SK-MEL-5 (cell line): ENCODE results near the gene FRMD4A. TPM values are rescaled to one million over a fixed set of nuclear protein-coding genes. Genes with fewer than 3 reads are reported as not detected.
"Not testable (repeated sequence)": the region's sequence is repeated elsewhere in the genome, so short reads cannot be mapped to it uniquely, and the experiment has no call there.

ENCODE experiments used
- DNase-seq: peaks from one replicate; pipeline ENCODE4 v3.0.0-alpha.2; 2016; ENCODE audit warnings: low read depth, low spot score
- in situ Hi-C: cut with HindIII; loops from 2 replicates; pipeline ENCODE4 v1.10.0; 2016; ENCODE audit warnings: low sequenced_read_pairs, high pct_unique_total_duplicates, low pct_unique_long_range_greater_than_20kb
- total RNA-seq: library from RNA; depleted of rRNA; stranded (reverse); fragments of >200 nt; shearing (Covaris generic); gene quantifications from 2 replicates; pipeline ENCODE4 v1.2.3, GENCODE V29; 2014

The FRMD4A gene
- total RNA-seq, 1 experiment from 2014 or later, result 9.9 TPM

GRCh38 chr10:13730306-13730652 lies 600.4 kb downstream of the FRMD4A start:
- in situ Hi-C loops, result no loop called here
- no peak for DNase-seq

- DNase-seq, result no peak
- in situ Hi-C loops, result no loop called here
These were observed 601.0 kb downstream of the FRMD4A start for GRCh38 chr10:13729586-13730305.

DNA sequence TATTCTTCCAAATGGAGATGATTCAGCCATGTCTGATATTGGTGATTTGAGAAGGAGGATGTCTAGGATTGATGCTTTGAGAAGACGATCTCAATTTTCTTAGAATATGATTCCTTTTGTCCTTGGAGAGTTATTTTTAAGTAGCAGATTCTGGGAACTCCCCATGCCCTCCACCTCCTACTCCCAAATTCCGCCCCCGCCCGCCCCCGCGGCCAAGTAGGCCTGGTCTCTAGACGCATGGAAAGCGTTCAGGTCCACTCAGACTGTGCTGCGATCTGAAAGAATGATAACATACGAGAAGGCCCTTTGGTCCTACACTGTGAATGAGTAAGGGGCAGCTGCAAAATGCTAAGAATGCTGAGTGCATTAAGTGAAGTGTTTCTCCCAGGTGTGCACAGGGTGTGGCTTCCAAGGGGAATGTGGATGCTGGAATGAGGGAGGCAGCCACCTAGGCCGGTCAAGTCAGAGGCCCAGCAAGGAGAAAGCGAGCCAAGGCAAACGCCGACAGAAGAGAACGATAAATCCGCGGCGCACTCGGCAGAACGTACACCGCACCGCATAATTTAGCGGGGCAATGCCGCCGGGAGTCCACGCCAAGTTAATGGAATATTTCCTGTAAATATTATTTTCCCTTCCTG lies 601.7 kb downstream of the FRMD4A start:
- in situ Hi-C loops, result no loop called here
- no peak for DNase-seq

- DNase-seq, result no peak
- in situ Hi-C loops, result no loop called here
These were observed 605.1 kb downstream of the FRMD4A start for GRCh38 chr10:13725594-13725993.

- no peak for DNase-seq
- in situ Hi-C loops, result no loop called here
These were observed 606.2 kb downstream of the FRMD4A start for GRCh38 chr10:13724484-13724883.

DNA sequence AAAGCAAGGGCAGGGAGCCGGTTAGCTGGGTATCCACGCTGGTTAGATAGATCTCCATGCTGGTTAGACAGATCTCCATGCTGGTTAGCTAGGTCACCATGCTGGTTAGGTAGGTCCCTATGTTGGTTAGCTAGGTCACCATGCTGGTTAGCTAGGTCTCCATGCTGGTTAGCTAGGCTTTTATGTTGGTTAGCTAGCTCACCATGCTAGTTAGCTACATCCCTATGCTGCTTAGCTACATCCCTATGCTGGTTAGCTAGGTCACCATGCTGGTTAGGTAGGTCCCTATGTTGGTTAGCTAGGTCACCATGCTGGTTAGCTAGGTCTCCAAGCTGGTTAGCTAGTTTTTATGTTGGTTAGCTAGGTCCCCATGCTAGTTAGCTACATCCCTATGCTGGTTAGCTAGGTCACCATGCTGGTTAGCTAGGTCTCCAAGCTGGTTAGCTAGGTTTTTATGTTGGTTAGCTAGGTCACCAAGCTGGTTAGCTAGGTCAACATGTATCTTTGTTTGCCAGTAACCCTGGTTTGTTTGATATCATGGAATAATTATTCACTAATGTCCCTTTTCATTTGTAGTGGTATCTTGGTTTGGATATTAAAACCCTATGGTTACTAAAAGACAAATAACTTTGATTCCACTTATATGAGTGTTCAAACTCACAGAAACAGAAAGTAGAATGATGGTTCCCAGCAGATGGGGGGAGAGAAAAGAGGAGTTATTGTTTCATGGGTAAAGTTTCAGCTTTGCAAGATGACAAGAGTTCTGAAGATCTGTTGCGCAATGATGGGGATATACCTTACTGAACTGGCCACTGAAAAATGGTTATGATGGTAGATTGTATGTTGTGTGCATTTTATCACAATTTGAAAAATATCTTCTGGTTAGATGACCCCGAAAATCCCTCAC lies 607.7 kb downstream of the FRMD4A start:
- in situ Hi-C loops, result no loop called here
- DNase-seq, result no peak

- in situ Hi-C loops, result no loop called here
These were observed 609.2 kb downstream of the FRMD4A start for GRCh38 chr10:13721486-13721885.

GRCh38 chr10:13720699-13721098 lies 610.0 kb downstream of the FRMD4A start:
- in situ Hi-C loops, result no loop called here
- no peak for DNase-seq

More at GRCh38 chr10:13721486-13721885, 609.2 kb downstream of the FRMD4A start:
- DNase-seq, result no peak

GRCh38 chr10:13719425-13719824 lies 611.3 kb downstream of the FRMD4A start:
- DNase-seq, result no peak
- in situ Hi-C loops, result no loop called here

DNA sequence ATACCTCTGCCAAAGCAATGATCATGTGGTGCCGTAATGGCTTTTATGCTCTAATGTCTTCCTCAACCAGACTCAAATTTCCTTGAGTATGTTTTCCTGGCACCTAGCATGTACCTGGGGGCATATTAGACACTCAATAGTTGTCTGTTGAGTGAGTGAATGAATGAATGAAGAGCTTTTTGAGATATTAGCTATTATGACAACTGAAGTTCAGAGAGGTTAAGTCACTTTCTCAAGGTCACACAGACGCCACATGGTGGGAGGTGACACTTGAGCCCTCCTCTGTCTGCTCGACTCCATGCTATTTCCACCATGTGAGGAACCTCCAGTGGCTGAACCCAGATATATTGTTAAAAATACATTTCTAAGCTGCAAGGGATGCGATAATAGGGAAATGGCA lies 611.9 kb downstream of the FRMD4A start:
- in situ Hi-C loops, result no loop called here
- no peak for DNase-seq

DNA sequence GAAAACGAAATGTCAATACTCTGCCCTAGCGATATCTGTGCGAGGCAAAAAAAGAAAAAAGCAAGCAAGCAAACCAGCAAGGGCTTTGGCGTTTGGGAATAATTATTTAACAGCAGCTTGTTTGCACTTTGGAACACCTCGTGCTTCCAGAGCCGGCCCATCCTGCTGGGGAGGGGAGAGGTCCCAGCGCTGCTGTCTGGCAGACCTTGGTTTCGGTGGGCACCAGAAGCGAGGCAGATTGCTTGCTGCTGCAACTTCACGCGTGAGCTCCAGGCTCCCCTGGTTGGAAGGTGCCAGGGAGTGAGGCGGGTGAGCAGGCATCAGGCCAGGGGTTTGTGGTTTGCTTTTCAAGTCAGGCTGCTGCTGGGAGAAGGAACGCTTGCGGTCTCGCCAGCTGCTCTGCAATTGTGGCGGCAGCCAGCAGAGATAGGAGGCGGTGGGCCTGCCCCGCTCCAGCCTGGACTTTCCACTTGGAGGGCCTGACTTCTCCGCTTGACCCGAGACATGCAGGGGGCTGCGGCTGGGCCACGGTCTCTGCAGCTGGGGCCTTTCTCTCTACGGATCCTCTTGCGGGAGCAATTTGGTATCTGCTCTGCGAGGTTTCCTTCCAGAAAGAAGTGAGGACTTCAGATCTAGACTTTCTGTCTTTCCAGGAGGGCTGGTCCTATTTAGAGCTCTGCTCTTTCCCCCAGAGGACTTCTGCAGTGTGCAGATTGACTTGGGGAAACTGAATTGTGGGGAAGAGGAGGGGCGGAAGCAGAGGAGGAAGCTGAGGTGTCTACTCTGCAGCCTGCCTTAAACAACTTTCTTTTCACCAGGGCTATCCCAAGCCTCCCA lies 612.6 kb downstream of the FRMD4A start:
- DNase-seq, result no peak
- in situ Hi-C loops, result no loop called here

- in situ Hi-C loops, result no loop called here
- no peak for DNase-seq
These were observed 613.2 kb downstream of the FRMD4A start for GRCh38 chr10:13717571-13717935.

DNA sequence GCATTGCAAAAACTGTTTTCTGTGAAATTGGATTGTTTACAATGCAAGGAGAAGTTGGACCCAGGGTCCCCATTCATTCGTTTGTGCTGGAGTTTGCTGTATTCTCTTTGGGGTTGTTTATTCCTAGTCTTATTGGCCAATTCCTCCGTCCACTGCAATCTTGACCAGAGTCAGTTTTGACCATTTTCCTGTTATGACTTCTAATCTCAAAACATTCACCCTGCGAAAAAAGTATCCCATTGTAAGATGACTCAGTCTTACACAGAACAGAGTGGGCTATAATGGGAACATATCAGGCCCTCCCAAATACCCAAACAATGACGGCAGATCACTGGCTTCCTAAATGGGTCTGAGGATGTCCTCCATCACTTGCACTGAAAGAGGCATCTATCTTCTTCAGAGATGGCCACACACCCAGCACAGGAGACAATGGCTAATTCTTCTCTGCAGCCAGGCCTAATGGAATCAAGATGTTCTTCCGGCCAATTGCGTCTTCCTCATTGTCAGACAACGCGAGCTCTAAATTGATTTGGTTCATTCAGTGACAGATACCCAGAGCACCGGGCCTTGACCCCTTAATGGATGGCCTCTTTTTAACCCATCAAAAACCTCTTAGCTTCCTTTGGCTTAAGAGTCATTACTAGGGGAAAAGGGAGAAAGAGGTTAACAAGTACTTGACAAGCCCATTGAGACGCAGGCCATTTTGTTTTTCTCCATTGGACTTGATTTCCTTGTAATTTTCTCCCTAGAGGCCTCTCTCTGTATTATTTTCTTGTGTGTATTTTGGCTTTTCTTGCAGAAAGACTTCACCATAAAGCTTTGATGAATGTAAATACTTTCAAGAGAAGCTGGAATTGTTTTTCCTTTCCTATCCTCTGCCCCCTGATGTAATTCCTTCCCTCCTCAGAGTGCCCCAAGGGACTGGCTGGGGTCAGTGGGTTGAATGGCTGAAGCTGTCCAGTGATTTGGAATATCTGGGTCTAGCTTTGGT lies 614.3 kb downstream of the FRMD4A start:
- DNase-seq, result peak; percentile 89
- in situ Hi-C loops, result no loop called here

DNA sequence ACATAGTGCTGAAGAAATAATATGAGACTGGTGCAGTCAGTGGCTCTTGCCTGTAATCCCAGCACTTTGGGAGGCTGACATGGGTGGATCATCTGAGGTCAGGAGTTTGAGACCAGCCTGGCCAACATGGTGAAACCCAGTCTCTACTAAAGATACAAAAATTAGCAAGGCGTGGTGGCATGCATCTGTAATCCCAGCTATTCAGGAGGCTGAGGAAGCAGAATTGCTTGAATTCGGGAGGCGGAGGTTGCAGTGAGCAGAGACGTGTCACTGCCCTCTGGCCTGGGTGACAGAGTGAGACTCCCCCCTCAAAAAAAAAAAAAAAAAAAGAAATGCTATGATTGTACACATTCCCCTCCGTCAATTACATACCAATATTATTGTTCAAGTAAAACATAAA lies 615.1 kb downstream of the FRMD4A start:
- DNase-seq, in situ Hi-C loops: not testable (repeated sequence)

- in situ Hi-C loops, result no loop called here
- no peak for DNase-seq
These were observed 615.6 kb downstream of the FRMD4A start for GRCh38 chr10:13715100-13715499.

DNA sequence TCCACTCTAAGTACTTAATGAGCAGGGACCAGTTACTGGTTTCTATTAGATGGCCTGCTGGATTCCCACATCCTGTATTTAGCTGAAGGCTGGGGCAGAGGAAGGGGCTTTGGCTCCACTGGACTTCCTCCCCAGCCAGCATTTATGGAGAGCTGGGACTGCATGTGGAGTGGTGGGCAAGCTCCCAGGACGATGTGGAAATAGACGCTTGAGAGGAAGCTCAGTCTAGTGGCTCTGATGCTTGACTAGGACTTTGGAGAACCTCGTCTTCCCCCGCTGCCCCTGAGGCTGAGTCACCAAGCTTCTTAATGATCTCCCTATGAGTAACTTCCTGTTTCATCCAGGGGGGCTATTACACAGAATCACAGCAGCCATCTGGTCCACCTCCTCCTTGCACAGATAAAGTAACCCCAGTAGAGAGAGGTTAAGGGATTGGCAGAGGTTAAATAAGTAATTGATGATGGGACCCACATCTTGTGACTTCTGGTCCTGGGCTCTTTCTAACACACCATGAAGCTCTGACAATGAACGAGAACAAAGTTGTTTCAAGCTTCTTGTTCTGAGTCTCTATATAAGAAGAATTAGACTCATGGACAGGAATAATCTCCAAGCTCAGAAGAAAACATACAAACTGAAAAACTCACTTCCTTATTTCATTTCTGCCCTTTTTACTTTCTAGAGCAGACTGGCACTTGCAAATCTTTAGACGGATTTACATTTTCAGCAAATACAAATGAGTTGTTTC lies 617.7 kb downstream of the FRMD4A start:
- in situ Hi-C loops, result no loop called here
- peak; percentile 61 for DNase-seq
